IMR-90 (cell line): Measurements from ENCODE around the gene EBLN1. TPM values are rescaled to one million over a fixed set of nuclear protein-coding genes. Genes with fewer than 3 reads are reported as not detected.

Experiments used
- ATAC-seq: fragments of 200-7000 bp; cut with Tn5 transposase; 2 replicates; pipeline ENCODE4 v1.9.1; 2020; ENCODE audit warnings: low read depth, mild to moderate bottlenecking, moderate library complexity
- BruUV-seq: library from RNA; stranded (reverse); fragments of 400-500 nt; replicated peaks from 2 replicates; lab custom pipeline; 2021; lab: Mats Ljungman, UMichigan
- CTCF ChIA-PET: fragments of 300-600 bp; formaldehyde crosslinking; extraction: SDS; loops from one replicate; lab custom pipeline; 2021; ENCODE audit warnings: antibody characterized with exemption; lab: Yijun Ruan, JAX
- POLR2A ChIA-PET: fragments of 300-600 bp; sonication (Branson Sonifier 250); formaldehyde crosslinking; loops from one replicate; lab custom pipeline; 2022; ENCODE audit warnings: antibody characterized with exemption; ENCODE audit not compliant: unreplicated experiment; lab: Charles Lee
- DNase-seq: peaks from one replicate; pipeline ENCODE4 v3.0.0; 2013
- H2AFZ ChIP-seq: replicated peaks from 2 replicates; pipeline ENCODE3; 2013; ENCODE audit warnings: low read length, mild to moderate bottlenecking; ENCODE audit not compliant: poor library complexity
- H2AK5ac ChIP-seq: 2 replicates; pipeline ENCODE4 v1.6.1; 2013; ENCODE audit warnings: low read depth, low read length, inconsistent platforms
- H2AK9ac ChIP-seq: replicated peaks from 2 replicates; pipeline ENCODE3; 2013; ENCODE audit warnings: mild to moderate bottlenecking, low read depth, low read length, moderate library complexity; ENCODE audit not compliant: poor library complexity
- H2BK120ac ChIP-seq: 2 replicates; pipeline ENCODE4 v1.6.1; 2013; ENCODE audit warnings: low read depth, low read length, inconsistent platforms
- H2BK15ac ChIP-seq: 3 replicates; pipeline ENCODE4 v1.6.1; 2013; ENCODE audit warnings: low read depth, low read length, inconsistent platforms
- H2BK20ac ChIP-seq: 2 replicates; pipeline ENCODE4 v1.6.1; 2013; ENCODE audit warnings: low read depth, mild to moderate bottlenecking, inconsistent platforms, low read length, moderate library complexity
- H2BK5ac ChIP-seq: 2 replicates; pipeline ENCODE4 v1.6.1; 2013; ENCODE audit warnings: mild to moderate bottlenecking, low read depth, low read length, inconsistent platforms; ENCODE audit not compliant: poor library complexity, severe bottlenecking
- H3K14ac ChIP-seq: replicated peaks from 2 replicates; pipeline ENCODE4 v1.6.1; 2013; ENCODE audit warnings: low read depth, low read length, inconsistent platforms
- H3K18ac ChIP-seq: 2 replicates; pipeline ENCODE4 v1.6.1; 2013; ENCODE audit warnings: low read depth, low read length, control low read depth
- H3K23ac ChIP-seq: 2 replicates; pipeline ENCODE4 v1.6.1; 2013; ENCODE audit warnings: low read depth, low read length, inconsistent platforms
- H3K27ac ChIP-seq: 2 replicates; pipeline ENCODE4 v1.5.1; 2013; ENCODE audit warnings: mild to moderate bottlenecking, control low read depth, low read length; ENCODE audit not compliant: insufficient read depth
- H3K27me3 ChIP-seq: 2 replicates; pipeline ENCODE4 v1.6.1; 2013; ENCODE audit warnings: low read length; ENCODE audit not compliant: control insufficient read depth, insufficient read depth
- H3K36me3 ChIP-seq: 2 replicates; pipeline ENCODE4 v1.6.1; 2013; ENCODE audit warnings: low read length, mixed read lengths; ENCODE audit not compliant: control insufficient read depth, insufficient read depth
- H3K4ac ChIP-seq: 2 replicates; pipeline ENCODE4 v1.6.1; 2013; ENCODE audit warnings: low read depth, low read length, inconsistent platforms
- H3K4me1 ChIP-seq: 2 replicates; pipeline ENCODE4 v1.6.1; 2013; ENCODE audit warnings: low read length, mixed read lengths; ENCODE audit not compliant: control insufficient read depth, insufficient read depth
- H3K4me2 ChIP-seq: 2 replicates; pipeline ENCODE4 v1.6.1; 2013; ENCODE audit warnings: low read depth, mild to moderate bottlenecking, control low read depth, low read length, moderate library complexity
- H3K4me3 ChIP-seq: 2 replicates; pipeline ENCODE4 v1.5.1; 2013; ENCODE audit warnings: low read depth, mild to moderate bottlenecking, control low read depth, low read length, moderate library complexity; ENCODE audit not compliant: insufficient read depth
- H3K56ac ChIP-seq: 2 replicates; pipeline ENCODE4 v1.6.1; 2013; ENCODE audit warnings: low read length, inconsistent platforms; ENCODE audit not compliant: insufficient read depth; ENCODE audit errors: extremely low read depth
- H3K79me1 ChIP-seq, 2 experiments: 2 replicates each; pipeline ENCODE4 v1.6.1; 2013; ENCODE audit warnings: low read length in 2 of 2, inconsistent platforms in 1 of 2, low read depth in 1 of 2
- H3K9ac ChIP-seq: 2 replicates; pipeline ENCODE4 v1.6.1; 2013; ENCODE audit warnings: low read depth, low read length, control low read depth
- H3K9me1 ChIP-seq: 2 replicates; pipeline ENCODE4 v1.6.1; 2013; ENCODE audit warnings: low read length, inconsistent platforms; ENCODE audit not compliant: insufficient read depth
- H3K9me3 ChIP-seq: 2 replicates; pipeline ENCODE4 v1.6.1; 2013; ENCODE audit warnings: low read length; ENCODE audit not compliant: control insufficient read depth, insufficient read depth
- H4K20me1 ChIP-seq: 2 replicates; pipeline ENCODE4 v1.6.1; 2013; ENCODE audit warnings: low read length, inconsistent platforms; ENCODE audit not compliant: insufficient read depth
- H4K5ac ChIP-seq: 2 replicates; pipeline ENCODE4 v1.6.1; 2013; ENCODE audit warnings: mild to moderate bottlenecking, low read depth, low read length, control low read depth
- H4K8ac ChIP-seq, 2 experiments: 2 replicates each; pipeline ENCODE4 v1.6.1; 2013; ENCODE audit warnings: low read depth in 2 of 2, low read length in 2 of 2, control low read depth in 1 of 2, inconsistent platforms in 1 of 2
- H4K91ac ChIP-seq: 2 replicates; pipeline ENCODE4 v1.6.1; 2013; ENCODE audit warnings: low read depth, low read length, inconsistent platforms; ENCODE audit not compliant: insufficient read depth
- CHD1 ChIP-seq: IDR thresholded peaks from 2 replicates; pipeline ENCODE4 v1.6.1; 2012; ENCODE audit warnings: low read depth, low read length, improper control_type of control experiment
- RFX5 ChIP-seq: IDR thresholded peaks from 2 replicates; pipeline ENCODE4 v1.8.0; 2012; ENCODE audit warnings: low read depth, mild to moderate bottlenecking, low read length, moderate library complexity
- WGBS, 2 experiments: methylation state at CpG; one replicate each; pipeline versions ENCODE4 v1.1.5 to v1.1.7; 2013; ENCODE audit warnings: missing lambda C conversion rate in 2 of 2; ENCODE audit not compliant: insufficient read length in 1 of 2; ENCODE audit errors: extremely low coverage in 2 of 2; 5-methylcytosine and 5-hydroxymethylcytosine counted together
- dilution Hi-C: fragments of 300-500 bp; cut with HindIII; formaldehyde crosslinking; loops from one replicate; pipeline ENCODE4 v1.14.3; 2018; ENCODE audit warnings: low sequenced_read_pairs; ENCODE audit not compliant: unreplicated experiment
- in situ Hi-C: fragments of 300-500 bp; cut with MboI; formaldehyde crosslinking; loops from 3 replicates; pipeline ENCODE4 v1.14.3; 2019; ENCODE audit warnings: low sequenced_read_pairs, inconsistent platforms, mixed read lengths
- intact Hi-C: fragments of 100-400 bp; cut with micrococcal nuclease; formaldehyde crosslinking; loops from 2 replicates; pipeline ENCODE4 v1.10.0; 2022
- polyA plus RNA-seq, 3 experiments: library from polyadenylated mRNA; depleted of rRNA; stranded (reverse); fragments of >200 nt; gene quantifications; 2 replicates each; pipeline ENCODE4 v1.2.3, GENCODE V29; 2012; ENCODE audit warnings: low replicate concordance in 1 of 3
- total RNA-seq: library from RNA; depleted of rRNA; stranded (reverse); fragments of >200 nt; gene quantifications from 2 replicates; pipeline ENCODE4 v1.2.3, GENCODE V29; 2012

EBLN1 gene
- total and polyA plus RNA-seq, 2 of the 4 experiments (the other 2 are of a cell fraction): not detected

DNA sequence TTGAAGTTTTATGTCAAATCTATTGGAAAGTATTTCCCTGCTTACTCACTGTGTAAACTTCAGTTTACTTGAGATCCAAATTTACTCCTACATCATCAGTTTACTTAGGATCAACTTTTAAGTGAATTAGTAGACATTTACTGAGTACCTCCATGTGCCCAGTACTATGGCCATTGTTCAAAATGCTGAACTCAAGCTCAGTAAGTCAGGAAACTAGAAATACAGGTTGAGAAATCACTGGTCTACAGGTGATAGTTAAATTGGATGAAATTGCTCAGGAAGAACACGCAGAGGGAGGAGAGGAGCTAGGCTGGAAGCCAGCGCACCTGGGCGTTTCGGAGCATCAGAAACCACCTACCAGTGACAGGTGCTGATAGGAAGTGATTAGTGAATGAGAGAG, 25.5 kb upstream of the EBLN1 start:
- POLR2A ChIA-PET: interaction anchor here (0.5 kb wide), 1 partner anchor 968 kb away, joined by 22 read pairs; no protein-coding TSS in a partner anchor
- Histone ChIP-seq H3K79me1 (no peaks in the 10 kb centered on the region), H3K4me2 (no peak overlapping the region), H3K27me3 (peaks cover 1% of the 10 kb centered on the region; the same call in 1 of the 2 replicates), H3K4me1 (no peaks in the 10 kb centered on the region), H3K4me3 (no peak overlapping the region), H2BK20ac (no peak overlapping the region), H3K4ac (no peak overlapping the region), H2AK9ac (no peak overlapping the region), H4K5ac (no peak overlapping the region), H3K18ac (no peak overlapping the region), H4K91ac (no peak overlapping the region), H2BK15ac (no peak overlapping the region), H3K14ac (no peak overlapping the region), H3K9me1 (no peaks in the 10 kb centered on the region; the same call in 1 of the 2 replicates), H4K8ac (no peak overlapping the region), H3K23ac (no peak overlapping the region), H3K56ac (no peak overlapping the region), H3K9me3 (no peaks in the 10 kb centered on the region), H3K27ac (no peak overlapping the region), H2AFZ (no peak overlapping the region), H2BK120ac (no peak overlapping the region), H3K9ac (no peak overlapping the region), H2AK5ac (no peak overlapping the region), H3K36me3 (no peaks in the 10 kb centered on the region), H2BK5ac (no peak overlapping the region), H4K20me1 (no peaks in the 10 kb centered on the region)
- CTCF ChIA-PET: interaction anchor here (0.7 to 1.1 kb wide), 3 partner anchors 10 to 746 kb away, joined by 3 to 8 read pairs (median 4); no protein-coding TSS in a partner anchor
- ATAC-seq (no peak), DNase-seq (no peak)
- no CpG with 5 or more reads among the region's 4 CpGs for WGBS, 2 experiments
- intact Hi-C loops: no loop called here
- in situ Hi-C loops: no loop called here
- dilution Hi-C loops: no loop called here
- no peak for TF ChIP-seq CHD1
- TF ChIP-seq RFX5: no peak
- no TSS peak for BruUV-seq
